HepG2 (cell line): ENCODE results near the gene SGSH.

ENCODE experiments used
- EHMT2 ChIP-seq: fragments of 200-600 bp; sonication (generic); IDR thresholded peaks from 2 replicates; pipeline ENCODE4 v1.7.0; 2017; ENCODE audit warnings: antibody characterized with exemption, low read depth, low read length, borderline replicate concordance
- EP300 ChIP-seq, 3 experiments: sonication (generic) in 1 of 3; formaldehyde crosslinking in 1 of 3; IDR thresholded peaks; 2 replicates each; pipeline versions ENCODE4 v1.5.1 to v1.6.1; 2011 to 2020; ENCODE audit warnings: low read depth in 2 of 3, low read length in 2 of 3, borderline replicate concordance in 1 of 3, improper control_type of control experiment in 1 of 3, mild to moderate bottlenecking in 1 of 3, missing genetic modification reagents in 1 of 3, moderate library complexity in 1 of 3
- FOSL2 ChIP-seq: sonication (generic); formaldehyde crosslinking; IDR thresholded peaks from 2 replicates; pipeline ENCODE4 v1.4.0; 2020; ENCODE audit warnings: missing genetic modification reagents
- NFE2 ChIP-seq: sonication (generic); formaldehyde crosslinking; IDR thresholded peaks from 2 replicates; pipeline ENCODE4 v1.4.0; 2020; ENCODE audit warnings: missing genetic modification reagents
- RAD51 ChIP-seq: fragments of 450-650 bp; IDR thresholded peaks from 2 replicates; pipeline ENCODE4 v1.6.1; 2016; ENCODE audit warnings: borderline replicate concordance
- SUZ12 ChIP-seq: fragments of 150-350 bp; IDR thresholded peaks from 2 replicates; pipeline ENCODE4 v1.6.1; 2014; ENCODE audit warnings: low read depth, low read length
- ZMAT3 ChIP-seq: sonication (generic); formaldehyde crosslinking; conservative IDR thresholded peaks from 2 replicates; pipeline ENCODE4 v1.7.0; 2021; ENCODE audit warnings: missing genetic modification reagents
- ZMYM4 ChIP-seq: sonication (generic); formaldehyde crosslinking; IDR thresholded peaks from 2 replicates; pipeline ENCODE4 v1.8.1; 2023; ENCODE audit warnings: mild to moderate bottlenecking, missing genetic modification reagents
- ZNF737 ChIP-seq: sonication (generic); formaldehyde crosslinking; IDR thresholded peaks from 2 replicates; pipeline ENCODE4 v1.5.0; 2020; ENCODE audit warnings: missing genetic modification reagents, mild to moderate bottlenecking, borderline replicate concordance
- TF ChIP-seq, protein P1 (sequence below): sonication (generic); formaldehyde crosslinking; IDR thresholded peaks from 2 replicates; pipeline ENCODE4 v1.5.0; 2020; ENCODE audit warnings: missing genetic modification reagents

DNA sequence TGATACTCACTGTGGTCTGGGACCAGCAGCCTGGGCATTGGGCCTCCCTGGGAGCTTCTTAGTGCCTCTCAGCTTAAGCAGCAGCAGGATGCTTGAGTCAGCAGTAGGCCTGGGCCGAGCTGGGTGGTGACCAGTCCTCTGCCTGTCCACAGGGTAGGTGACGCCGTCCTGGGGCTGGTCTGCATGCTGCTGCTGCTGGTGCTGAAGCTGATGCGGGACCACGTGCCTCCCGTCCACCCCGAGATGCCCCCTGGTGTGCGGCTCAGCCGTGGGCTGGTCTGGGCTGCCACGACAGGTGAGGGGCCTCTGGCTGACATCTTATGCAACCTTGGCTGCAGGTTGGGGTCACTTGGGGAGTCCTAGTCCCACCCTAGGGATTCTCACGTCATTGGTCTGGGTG, 7.5 kb upstream of the SGSH start:
- no peak for TF ChIP-seq ZMAT3 (CRISPR knock-in tag)
- no peak for TF ChIP-seq ZNF737 (CRISPR knock-in tag)
- TF ChIP-seq, protein P1, sequence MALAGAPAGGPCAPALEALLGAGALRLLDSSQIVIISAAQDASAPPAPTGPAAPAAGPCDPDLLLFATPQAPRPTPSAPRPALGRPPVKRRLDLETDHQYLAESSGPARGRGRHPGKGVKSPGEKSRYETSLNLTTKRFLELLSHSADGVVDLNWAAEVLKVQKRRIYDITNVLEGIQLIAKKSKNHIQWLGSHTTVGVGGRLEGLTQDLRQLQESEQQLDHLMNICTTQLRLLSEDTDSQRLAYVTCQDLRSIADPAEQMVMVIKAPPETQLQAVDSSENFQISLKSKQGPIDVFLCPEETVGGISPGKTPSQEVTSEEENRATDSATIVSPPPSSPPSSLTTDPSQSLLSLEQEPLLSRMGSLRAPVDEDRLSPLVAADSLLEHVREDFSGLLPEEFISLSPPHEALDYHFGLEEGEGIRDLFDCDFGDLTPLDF, result no peak
- TF ChIP-seq NFE2 (CRISPR knock-in tag), result no peak
- TF ChIP-seq EHMT2, result no peak
- no peak for TF ChIP-seq SUZ12
- TF ChIP-seq EP300 (IDR thresholded peaks at IDR 0.05; ENCODE audit: low read depth in 2 of 2, low read length in 2 of 2), result no peak
- no peak for TF ChIP-seq EP300 (CRISPR knock-in tag; IDR thresholded peaks at IDR 0.05; ENCODE audit: borderline replicate concordance)
- no peak for TF ChIP-seq ZMYM4 (CRISPR knock-in tag)
- TF ChIP-seq FOSL2, result no peak
- no peak for TF ChIP-seq RAD51
